Ishikawa (cell line): ENCODE measurements around the gene PPP1R13L.

Experiments used
- CEBPB ChIP-seq: IDR thresholded peaks from 2 replicates; pipeline ENCODE4 v1.6.1; 2012
- CREB1 ChIP-seq: IDR thresholded peaks from 2 replicates; pipeline ENCODE4 v1.6.1; 2012; ENCODE audit warnings: low read depth
- EP300 ChIP-seq: IDR thresholded peaks from 2 replicates; pipeline ENCODE4 v1.6.1; 2012; ENCODE audit warnings: borderline replicate concordance
- FOXM1 ChIP-seq: IDR thresholded peaks from 2 replicates; pipeline ENCODE4 v1.6.1; 2012; ENCODE audit warnings: low read depth, borderline replicate concordance
- MAX ChIP-seq: IDR thresholded peaks from 2 replicates; pipeline ENCODE4 v1.6.1; 2012
- NFIC ChIP-seq: IDR thresholded peaks from 2 replicates; pipeline ENCODE4 v1.6.1; 2012
- RAD21 ChIP-seq: IDR thresholded peaks from 2 replicates; pipeline ENCODE4 v1.6.1; 2012; ENCODE audit warnings: low read depth
- REST ChIP-seq: IDR thresholded peaks from 2 replicates; pipeline ENCODE4 v1.6.1; 2012; ENCODE audit warnings: low read depth, mild to moderate bottlenecking
- TAF1 ChIP-seq: IDR thresholded peaks from 2 replicates; pipeline ENCODE4 v1.6.1; 2012; ENCODE audit warnings: low read depth, mild to moderate bottlenecking
- TEAD4 ChIP-seq: IDR thresholded peaks from 2 replicates; pipeline ENCODE4 v1.6.1; 2012
- USF1 ChIP-seq: IDR thresholded peaks from 2 replicates; pipeline ENCODE4 v1.6.1; 2012
- YY1 ChIP-seq: IDR thresholded peaks from 2 replicates; pipeline ENCODE4 v1.6.1; 2012; ENCODE audit warnings: low read depth
- ZBTB7A ChIP-seq: IDR thresholded peaks from 2 replicates; pipeline ENCODE4 v1.6.1; 2012; ENCODE audit warnings: low read depth

- TF ChIP-seq REST = no peak
- no peak for TF ChIP-seq YY1
- no peak for TF ChIP-seq NFIC
- TF ChIP-seq USF1 = no peak
- no peak for TF ChIP-seq EP300
- TF ChIP-seq FOXM1 = no peak
- no peak for TF ChIP-seq RAD21
- no peak for TF ChIP-seq CREB1
- TF ChIP-seq TAF1 = no peak
- TF ChIP-seq MAX = no peak
- no peak for TF ChIP-seq ZBTB7A
- TF ChIP-seq CEBPB = no peak
- no peak for TF ChIP-seq TEAD4
These were observed 63.9 kb downstream of the PPP1R13L start for GRCh38 chr19:45340899-45341453.
